Astrocyte (in vitro differentiated cells and primary cell): ENCODE measurements around the gene AUTS2.

ENCODE experiments used
- EZH2 ChIP-seq: IDR thresholded peaks from 2 replicates; pipeline ENCODE4 v1.6.1; 2012; ENCODE audit warnings: mild to moderate bottlenecking, low read length, inconsistent platforms; ENCODE audit not compliant: insufficient read depth
- TF ChIP-seq, protein P1 (sequence below): IDR thresholded peaks from 2 replicates; pipeline ENCODE4 v1.5.1; 2011; ENCODE audit warnings: low read depth, mild to moderate bottlenecking, inconsistent platforms, low read length, moderate library complexity; ENCODE audit not compliant: insufficient read depth

DNA sequence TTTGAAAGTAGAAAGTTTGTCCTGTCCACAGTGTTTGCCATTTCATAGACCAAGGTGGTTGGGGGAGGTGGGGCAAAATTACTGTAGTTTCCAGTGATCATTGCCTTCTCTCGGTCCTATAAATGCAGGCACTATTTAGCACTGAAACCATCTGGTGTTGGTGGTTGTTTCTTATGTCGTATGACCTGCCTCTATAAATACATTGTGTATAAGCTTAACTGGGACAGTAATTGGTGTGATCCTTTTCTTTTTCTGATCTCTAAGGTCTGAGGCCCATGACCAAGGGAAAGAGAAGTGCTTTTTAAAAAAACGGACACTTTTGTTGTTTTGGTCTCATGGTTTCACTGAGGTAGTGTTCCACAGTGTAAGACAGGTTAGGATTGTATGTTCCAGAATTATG, 63.1 kb downstream of the AUTS2 start:
- TF ChIP-seq, protein P1, sequence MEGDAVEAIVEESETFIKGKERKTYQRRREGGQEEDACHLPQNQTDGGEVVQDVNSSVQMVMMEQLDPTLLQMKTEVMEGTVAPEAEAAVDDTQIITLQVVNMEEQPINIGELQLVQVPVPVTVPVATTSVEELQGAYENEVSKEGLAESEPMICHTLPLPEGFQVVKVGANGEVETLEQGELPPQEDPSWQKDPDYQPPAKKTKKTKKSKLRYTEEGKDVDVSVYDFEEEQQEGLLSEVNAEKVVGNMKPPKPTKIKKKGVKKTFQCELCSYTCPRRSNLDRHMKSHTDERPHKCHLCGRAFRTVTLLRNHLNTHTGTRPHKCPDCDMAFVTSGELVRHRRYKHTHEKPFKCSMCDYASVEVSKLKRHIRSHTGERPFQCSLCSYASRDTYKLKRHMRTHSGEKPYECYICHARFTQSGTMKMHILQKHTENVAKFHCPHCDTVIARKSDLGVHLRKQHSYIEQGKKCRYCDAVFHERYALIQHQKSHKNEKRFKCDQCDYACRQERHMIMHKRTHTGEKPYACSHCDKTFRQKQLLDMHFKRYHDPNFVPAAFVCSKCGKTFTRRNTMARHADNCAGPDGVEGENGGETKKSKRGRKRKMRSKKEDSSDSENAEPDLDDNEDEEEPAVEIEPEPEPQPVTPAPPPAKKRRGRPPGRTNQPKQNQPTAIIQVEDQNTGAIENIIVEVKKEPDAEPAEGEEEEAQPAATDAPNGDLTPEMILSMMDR, result no peak
- no peak for TF ChIP-seq EZH2
